ENCODE results near the gene TMEM101. TPM values are rescaled to one million over a fixed set of nuclear protein-coding genes. Genes with fewer than 3 reads are reported as not detected.

TMEM101 gene
- total and polyA plus RNA-seq, 2 donors (not counting 3 experiments of a cell fraction or from before 2014, with no cell fraction given): 30.4 to 60.2 TPM

- no peaks in the 10 kb centered on the region for H4K20me1 ChIP-seq (replicated peaks; ENCODE audit: control insufficient read depth, extremely low read depth, insufficient read depth, low read length)
- H3K27me3 ChIP-seq (ENCODE audit: control insufficient read depth in 2 of 2, insufficient read depth in 2 of 2, low read length in 2 of 2): no peaks in the 10 kb centered on the region
- intact Hi-C loops (cut with micrococcal nuclease) (no loop called here), dilution Hi-C loops (cut with MboI; ENCODE audit: extremely low pct_ligation_motif_present, low sequenced_read_pairs) (no loop called here)
- H3K4me2 ChIP-seq (ENCODE audit: insufficient read depth, low read length): no peak overlapping the region
- no peaks in the 10 kb centered on the region for H3K9me3 ChIP-seq (replicated peaks; ENCODE audit: control insufficient read depth, insufficient read depth, low read length)
- ChIA-PET POLR2A (no interaction called here), CTCF (interaction anchor here (1.0 to 1.9 kb wide), 5 partner anchors 10 to 153 kb away, joined by 3 to 6 read pairs (median 3); no protein-coding TSS in a partner anchor)
- no peak overlapping the region for H3K27ac ChIP-seq (ENCODE audit: insufficient read depth, low read depth, low read length)
- TF ChIP-seq EZH2 (IDR thresholded peaks at IDR 0.05; ENCODE audit: borderline replicate concordance, low read depth, low read length, severe bottlenecking) (no peak), GATA2 (IDR thresholded peaks at IDR 0.05; ENCODE audit: insufficient read depth, insufficient read length, low read depth, low read length) (no peak), MYC (IDR thresholded peaks at IDR 0.05; ENCODE audit: low read depth, low read length) (no peak), CTCF (IDR thresholded peaks at IDR 0.05; ENCODE audit: extremely low read depth in 1 of 2, insufficient read depth in 1 of 2, low read depth in 1 of 2, low read length in 2 of 2) (no peak), FOS (IDR thresholded peaks at IDR 0.05; ENCODE audit: borderline replicate concordance, insufficient read depth, low read length) (no peak), JUN (IDR thresholded peaks at IDR 0.05; ENCODE audit: borderline replicate concordance, insufficient read depth, insufficient read length, low read depth) (no peak), POLR2AphosphoS5 (IDR thresholded peaks at IDR 0.05; ENCODE audit: insufficient read depth, low read depth, low read length) (no peak), POLR2A (IDR thresholded peaks at IDR 0.05; ENCODE audit: low read depth, low read length) (no peak), MAX (IDR thresholded peaks at IDR 0.05; ENCODE audit: insufficient read depth, insufficient read length) (no peak)
- no peaks in the 10 kb centered on the region for H3K9me1 ChIP-seq (replicated peaks; ENCODE audit: control insufficient read depth, extremely low read depth, insufficient read depth, low read length)
- H2AFZ ChIP-seq (ENCODE audit: low read depth, low read length): no peak overlapping the region
- no peak for FAIRE-seq
- no peak overlapping the region for H3K9ac ChIP-seq (replicated peaks; ENCODE audit: extremely low read depth, insufficient read depth, low read length)
- peaks cover 9% of the 10 kb centered on the region for H3K4me1 ChIP-seq (ENCODE audit: control insufficient read depth, extremely low read depth, insufficient read depth, low read length)
- H3K4me3 ChIP-seq (replicated peaks in 1 of 3; ENCODE audit: insufficient read depth in 1 of 3, low read depth in 1 of 3, low read length in 3 of 3): no peak overlapping the region
- BruUV-seq (replicated peaks): no TSS peak
- peaks cover 7% of the 10 kb centered on the region for H3K79me2 ChIP-seq (ENCODE audit: control insufficient read depth, insufficient read depth, low read length)
- no peak for DNase-seq (ENCODE audit: low read depth, low spot score)
- H3K36me3 ChIP-seq (ENCODE audit: control insufficient read depth in 2 of 2, extremely low read depth in 1 of 2, insufficient read depth in 2 of 2, low read length in 2 of 2): peaks cover 19 to 25% of the 10 kb centered on the region in 2 experiments
Observed at GRCh38 chr17:44033861-44034408, 19.2 kb upstream of the TMEM101 start.

Data from endothelial cell of umbilical vein (primary cell).